Measurements from ENCODE around the gene METAP1. TPM values are rescaled to one million over a fixed set of nuclear protein-coding genes. Genes with fewer than 3 reads are reported as not detected.

Gene METAP1
- total RNA-seq (10 to 100 TPM; 13.7 to 20.8 (median 16.5) TPM), polyA plus RNA-seq (10 to 100 TPM; 11.4 to 18.7 TPM)

- no peak for FAIRE-seq
- peak; percentile 93 to 96 (median 94) for ATAC-seq
- WGBS, 2 donors, result 0% methylated on average over 53 to 94 of the region's 94 CpGs
- TF ChIP-seq, protein P1, sequence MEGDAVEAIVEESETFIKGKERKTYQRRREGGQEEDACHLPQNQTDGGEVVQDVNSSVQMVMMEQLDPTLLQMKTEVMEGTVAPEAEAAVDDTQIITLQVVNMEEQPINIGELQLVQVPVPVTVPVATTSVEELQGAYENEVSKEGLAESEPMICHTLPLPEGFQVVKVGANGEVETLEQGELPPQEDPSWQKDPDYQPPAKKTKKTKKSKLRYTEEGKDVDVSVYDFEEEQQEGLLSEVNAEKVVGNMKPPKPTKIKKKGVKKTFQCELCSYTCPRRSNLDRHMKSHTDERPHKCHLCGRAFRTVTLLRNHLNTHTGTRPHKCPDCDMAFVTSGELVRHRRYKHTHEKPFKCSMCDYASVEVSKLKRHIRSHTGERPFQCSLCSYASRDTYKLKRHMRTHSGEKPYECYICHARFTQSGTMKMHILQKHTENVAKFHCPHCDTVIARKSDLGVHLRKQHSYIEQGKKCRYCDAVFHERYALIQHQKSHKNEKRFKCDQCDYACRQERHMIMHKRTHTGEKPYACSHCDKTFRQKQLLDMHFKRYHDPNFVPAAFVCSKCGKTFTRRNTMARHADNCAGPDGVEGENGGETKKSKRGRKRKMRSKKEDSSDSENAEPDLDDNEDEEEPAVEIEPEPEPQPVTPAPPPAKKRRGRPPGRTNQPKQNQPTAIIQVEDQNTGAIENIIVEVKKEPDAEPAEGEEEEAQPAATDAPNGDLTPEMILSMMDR (IDR thresholded peaks at IDR 0.05), result peak in 1 of 4 donors; percentile 30
- Histone ChIP-seq H3K4me3 (peak within 1 kb of the TSS; percentile 82 to 98 (median 90)), H3K9me3 (no peaks in the 10 kb centered on the region), H3K27me3 (no peaks in the 10 kb centered on the region), H3K36me3 (no peaks in the 10 kb centered on the region), H3K4me1 (peaks cover 3 to 12% (median 7%) of the 10 kb centered on the region in 3 donors), H3K27ac (peak within 1 kb of the TSS; percentile 77 to 92 (median 86))
- DNase-seq, result peak; percentile 91 to 97 (median 94)
- intact Hi-C loops (cut with DNase I), result no loop called here
Observed at GRCh38 chr4:98995183-98996055, at the start of gene METAP1. Gene METAP1, plus strand, starts transcription at chr4:98995721. Its CDS starts 33 bp downstream, at chr4:98995754.

GRCh38 chr4:98946359-98946758, 49.2 kb upstream of the METAP1 start:
- TF ChIP-seq, protein P1 (IDR thresholded peaks at IDR 0.05), result no peak
- Histone ChIP-seq H3K4me1 (no peaks in the 10 kb centered on the region), H3K9me3 (no peaks in the 10 kb centered on the region), H3K36me3 (no peaks in the 10 kb centered on the region), H3K27ac (no peak overlapping the region), H3K4me3 (no peak overlapping the region), H3K27me3 (no peaks in the 10 kb centered on the region)
- ATAC-seq (no peak), FAIRE-seq (no peak), DNase-seq (no peak)
- intact Hi-C loops (cut with DNase I), result no loop called here
- 88 to 89% methylated on average over 1 of the region's 1 CpG for WGBS, 2 donors

- WGBS, 2 donors, result 90% methylated on average over 1 of the region's 1 CpG
- FAIRE-seq, result no peak
- no peak for ATAC-seq
- Histone ChIP-seq H3K27me3 (no peaks in the 10 kb centered on the region), H3K9me3 (no peaks in the 10 kb centered on the region), H3K27ac (no peak overlapping the region), H3K36me3 (no peaks in the 10 kb centered on the region), H3K4me1 (no peaks in the 10 kb centered on the region), H3K4me3 (no peak overlapping the region)
- TF ChIP-seq, protein P1 (IDR thresholded peaks at IDR 0.05), result no peak
- intact Hi-C loops (cut with DNase I), result no loop called here
- DNase-seq, result no peak
Observed at GRCh38 chr4:98950925-98951324, 44.6 kb upstream of the METAP1 start.

- H3K36me3 ChIP-seq, result no peaks in the 10 kb centered on the region
- H3K4me1 ChIP-seq, result no peaks in the 10 kb centered on the region
- TF ChIP-seq, protein P1 (IDR thresholded peaks at IDR 0.05), result no peak
- intact Hi-C loops (cut with DNase I), result no loop called here
- no peaks in the 10 kb centered on the region for H3K27me3 ChIP-seq
- H3K4me3 ChIP-seq, result no peak overlapping the region
- ATAC-seq (no peak), FAIRE-seq (no peak), DNase-seq (no peak)
- no peak overlapping the region for H3K27ac ChIP-seq
- no peaks in the 10 kb centered on the region for H3K9me3 ChIP-seq
- 87 to 88% methylated on average over 3 of the region's 3 CpGs for WGBS, 2 donors
Observed at GRCh38 chr4:98951710-98952109, 43.8 kb upstream of the METAP1 start.

GRCh38 chr4:98955229-98955628, 40.3 kb upstream of the METAP1 start:
- Histone ChIP-seq H3K4me3 (no peak overlapping the region), H3K36me3 (no peaks in the 10 kb centered on the region), H3K27ac (no peak overlapping the region), H3K27me3 (no peaks in the 10 kb centered on the region), H3K9me3 (no peaks in the 10 kb centered on the region), H3K4me1 (no peaks in the 10 kb centered on the region)
- TF ChIP-seq, protein P1 (IDR thresholded peaks at IDR 0.05), result no peak
- DNase-seq (no peak), ATAC-seq (no peak), FAIRE-seq (no peak)
- 68 to 76% methylated on average over 6 of the region's 6 CpGs for WGBS, 2 donors
- intact Hi-C loops (cut with DNase I), result no loop called here
